HEK293 (cell line): ENCODE measurements around the gene PI4KB.

Source experiments
- CTCF ChIA-PET: fragments of 350-600 bp; formaldehyde crosslinking; extraction: SDS; loops from one replicate; lab custom pipeline; 2021; ENCODE audit warnings: antibody characterized with exemption; lab: Yijun Ruan, JAX
- POLR2A ChIA-PET: fragments of 300-600 bp; formaldehyde crosslinking; extraction: SDS; loops from one replicate; lab custom pipeline; 2020; ENCODE audit warnings: antibody characterized with exemption, inconsistent platforms; lab: Yijun Ruan, JAX
- H3K27ac ChIP-seq: fragments of 200-500 bp; sonication (Bioruptor generic); 2 replicates; pipeline ENCODE4 v1.5.1; 2014; ENCODE audit warnings: low read depth, low read length, control low read depth, inconsistent platforms; ENCODE audit errors: extremely low read depth
- H3K36me3 ChIP-seq, 2 experiments: fragments of 200-500 bp in 1 of 2; sonication (Bioruptor generic) in 1 of 2; 1 replicate in 1 of 2; 2 replicates in 1 of 2; pipeline ENCODE4 v1.5.1; 2014 to 2017; ENCODE audit warnings: inconsistent platforms in 2 of 2, low read length in 2 of 2; ENCODE audit not compliant: control insufficient read depth in 2 of 2, insufficient read depth in 1 of 2
- H3K4me1 ChIP-seq: fragments of 200-500 bp; sonication (Bioruptor generic); 2 replicates; pipeline ENCODE4 v1.5.1; 2014; ENCODE audit warnings: mild to moderate bottlenecking, low read length, inconsistent platforms; ENCODE audit not compliant: control insufficient read depth, insufficient read depth
- H3K4me3 ChIP-seq: 2 replicates; pipeline ENCODE4 v1.5.1; 2011; ENCODE audit warnings: low read depth, mild to moderate bottlenecking, control low read depth, low read length, moderate library complexity
- H3K9me3 ChIP-seq: fragments of 200-500 bp; sonication (Bioruptor generic); 2 replicates; pipeline ENCODE4 v1.5.1; 2014; ENCODE audit warnings: low read depth, low read length, inconsistent platforms; ENCODE audit not compliant: control insufficient read depth, insufficient read depth
- BCL6B ChIP-seq: fragments of 450-650 bp; formaldehyde crosslinking; IDR thresholded peaks from 2 replicates; pipeline ENCODE4 v1.5.1; 2017; ENCODE audit warnings: missing biosample characterization, missing genetic modification characterization
- GFI1B ChIP-seq: fragments of 450-650 bp; formaldehyde crosslinking; IDR thresholded peaks from 2 replicates; pipeline ENCODE4 v1.5.1; 2016; ENCODE audit warnings: missing biosample characterization, missing genetic modification characterization
- IKZF3 ChIP-seq: fragments of 450-650 bp; IDR thresholded peaks from 2 replicates; pipeline ENCODE4 v1.5.0; 2018; ENCODE audit warnings: missing biosample characterization, mild to moderate bottlenecking, missing genetic modification characterization, moderate library complexity
- KLF9 ChIP-seq: fragments of 450-650 bp; formaldehyde crosslinking; IDR thresholded peaks from 2 replicates; pipeline ENCODE4 v1.5.1; 2016; ENCODE audit warnings: missing biosample characterization, missing genetic modification characterization, low read depth
- MYNN ChIP-seq: fragments of 450-650 bp; formaldehyde crosslinking; IDR thresholded peaks from 2 replicates; pipeline ENCODE4 v1.5.1; 2016; ENCODE audit warnings: missing biosample characterization, missing genetic modification characterization, borderline replicate concordance
- OSR2 ChIP-seq: fragments of 450-650 bp; formaldehyde crosslinking; IDR thresholded peaks from 2 replicates; pipeline ENCODE4 v1.5.1; 2016; ENCODE audit warnings: missing biosample characterization, missing genetic modification characterization
- SP7 ChIP-seq: fragments of 450-650 bp; formaldehyde crosslinking; IDR thresholded peaks from 2 replicates; pipeline ENCODE4 v1.5.1; 2016; ENCODE audit warnings: missing biosample characterization, missing genetic modification characterization
- TSHZ1 ChIP-seq: fragments of 450-650 bp; formaldehyde crosslinking; IDR thresholded peaks from 2 replicates; pipeline ENCODE4 v1.5.1; 2016; ENCODE audit warnings: missing biosample characterization, missing genetic modification characterization, borderline replicate concordance
- ZBTB44 ChIP-seq: fragments of 450-650 bp; IDR thresholded peaks from 2 replicates; pipeline ENCODE4 v1.5.1; 2018; ENCODE audit warnings: missing biosample characterization, mild to moderate bottlenecking, missing genetic modification characterization
- ZFHX2 ChIP-seq: fragments of 450-650 bp; formaldehyde crosslinking; conservative IDR thresholded peaks from 2 replicates; pipeline ENCODE4 v1.5.1; 2016; ENCODE audit warnings: missing biosample characterization, missing genetic modification characterization
- ZIC2 ChIP-seq: fragments of 450-650 bp; formaldehyde crosslinking; IDR thresholded peaks from 2 replicates; pipeline ENCODE4 v1.5.1; 2016; ENCODE audit warnings: missing biosample characterization, missing genetic modification characterization
- ZNF132 ChIP-seq: fragments of 450-650 bp; formaldehyde crosslinking; IDR thresholded peaks from 2 replicates; pipeline ENCODE4 v1.5.1; 2017; ENCODE audit warnings: missing biosample characterization, missing genetic modification characterization, borderline replicate concordance
- ZNF2 ChIP-seq: fragments of 450-650 bp; formaldehyde crosslinking; IDR thresholded peaks from 2 replicates; pipeline ENCODE4 v1.5.1; 2016; ENCODE audit warnings: missing biosample characterization, missing genetic modification characterization
- ZNF324 ChIP-seq: fragments of 450-650 bp; formaldehyde crosslinking; IDR thresholded peaks from 2 replicates; pipeline ENCODE4 v1.5.1; 2016; ENCODE audit warnings: missing biosample characterization, missing genetic modification characterization
- ZNF394 ChIP-seq: fragments of 450-650 bp; formaldehyde crosslinking; IDR thresholded peaks from 2 replicates; pipeline ENCODE4 v1.5.1; 2016; ENCODE audit warnings: missing biosample characterization, missing genetic modification characterization, mild to moderate bottlenecking, moderate library complexity, borderline replicate concordance
- ZNF398 ChIP-seq: fragments of 450-650 bp; formaldehyde crosslinking; IDR thresholded peaks from 2 replicates; pipeline ENCODE4 v1.5.1; 2017; ENCODE audit warnings: missing biosample characterization, missing genetic modification characterization
- ZNF416 ChIP-seq: fragments of 450-650 bp; formaldehyde crosslinking; IDR thresholded peaks from 2 replicates; pipeline ENCODE4 v1.5.1; 2016; ENCODE audit warnings: missing biosample characterization, missing genetic modification characterization
- ZNF501 ChIP-seq: fragments of 450-650 bp; formaldehyde crosslinking; IDR thresholded peaks from 2 replicates; pipeline ENCODE4 v1.5.1; 2016; ENCODE audit warnings: missing biosample characterization, missing genetic modification characterization
- ZNF544 ChIP-seq: fragments of 450-650 bp; formaldehyde crosslinking; IDR thresholded peaks from 2 replicates; pipeline ENCODE4 v1.5.0; 2017; ENCODE audit warnings: missing biosample characterization, missing genetic modification characterization
- ZNF610 ChIP-seq: fragments of 450-650 bp; formaldehyde crosslinking; IDR thresholded peaks from 2 replicates; pipeline ENCODE4 v1.5.1; 2016; ENCODE audit warnings: missing biosample characterization, missing genetic modification characterization, borderline replicate concordance
- ZNF658 ChIP-seq: fragments of 450-650 bp; formaldehyde crosslinking; IDR thresholded peaks from 2 replicates; pipeline ENCODE4; 2016; ENCODE audit warnings: missing biosample characterization, missing genetic modification characterization
- ZNF843 ChIP-seq: fragments of 450-650 bp; formaldehyde crosslinking; IDR thresholded peaks from 2 replicates; pipeline ENCODE4 v1.5.1; 2016; ENCODE audit warnings: missing biosample characterization, missing genetic modification characterization
- ZSCAN23 ChIP-seq: fragments of 450-650 bp; formaldehyde crosslinking; IDR thresholded peaks from 2 replicates; pipeline ENCODE4 v1.5.1; 2016; ENCODE audit warnings: missing biosample characterization, missing genetic modification characterization
- TF ChIP-seq, protein P1 (sequence below): fragments of 450-650 bp; formaldehyde crosslinking; IDR thresholded peaks from 2 replicates; pipeline ENCODE4 v1.5.1; 2016; ENCODE audit warnings: missing biosample characterization, missing genetic modification characterization

The PI4KB gene

DNA sequence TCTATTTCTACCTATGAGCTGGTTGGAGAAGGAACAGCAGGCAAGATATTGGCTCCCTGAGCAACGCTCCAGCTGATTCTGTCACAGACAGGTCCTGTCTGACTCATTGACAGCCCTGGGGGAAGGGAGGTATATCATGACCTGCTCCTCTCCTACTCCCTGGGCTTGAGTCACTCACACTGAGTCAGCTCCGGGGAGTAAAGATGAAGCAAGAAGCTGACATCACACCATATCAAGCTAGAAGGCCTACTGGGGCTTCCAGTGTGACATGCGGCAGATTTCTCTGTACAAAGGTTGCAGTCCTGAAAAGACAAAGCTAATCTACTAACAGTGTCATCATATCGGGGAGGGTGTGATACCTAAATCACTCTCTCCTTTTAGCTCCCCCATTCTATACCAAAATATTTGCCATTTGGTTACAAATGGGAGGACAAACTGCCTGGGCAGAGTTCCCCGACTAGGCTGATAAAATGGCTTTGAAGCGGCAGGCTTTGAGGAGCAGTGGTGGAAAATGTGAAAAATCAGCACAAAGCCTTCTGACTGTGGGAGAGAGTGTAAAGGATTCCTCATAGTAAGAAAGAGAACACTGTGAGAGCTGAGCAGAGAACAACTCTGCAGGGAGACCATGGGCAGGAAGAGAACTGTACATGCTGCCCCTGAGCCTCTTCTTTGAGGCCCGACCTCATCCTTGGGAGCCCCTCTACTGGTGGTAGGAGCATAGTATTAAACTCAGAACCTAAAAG is 15.5 kb downstream of the PI4KB start (continued):
- no peak for TF ChIP-seq ZNF658
- no peak for TF ChIP-seq ZNF416
- peak; percentile 67 for TF ChIP-seq OSR2 (tag by site-specific recombination)
- TF ChIP-seq ZSCAN23, result 0 out of 2 replicates have a peak, but pooled peaks have one; percentile 61
- peak; percentile 90 for TF ChIP-seq ZNF394 (tag by site-specific recombination)
- no peak for TF ChIP-seq MYNN
- peak; percentile 79; the same call in 1 of the 2 replicates for TF ChIP-seq IKZF3 (tag by site-specific recombination)
- TF ChIP-seq KLF9 (tag by site-specific recombination), result peak; percentile 16; the same call in 1 of the 2 replicates
- peak; percentile 92 for TF ChIP-seq TSHZ1 (tag by site-specific recombination)
- TF ChIP-seq ZNF2 (tag by site-specific recombination), result peak; percentile 45; the same call in 1 of the 2 replicates
- no peak for TF ChIP-seq ZNF132
- TF ChIP-seq ZNF398 (tag by site-specific recombination), result peak; percentile 66
- TF ChIP-seq ZFHX2, result 0 out of 2 replicates have a peak, but pooled peaks have one; percentile 18
- TF ChIP-seq ZNF610 (tag by site-specific recombination), result no peak
- peak; percentile 93 for TF ChIP-seq ZNF324
- no peak for TF ChIP-seq ZBTB44 (tag by site-specific recombination)
- peak; percentile 35; the same call in 1 of the 2 replicates for TF ChIP-seq ZNF843 (tag by site-specific recombination)
- TF ChIP-seq SP7, result peak; percentile 94

DNA sequence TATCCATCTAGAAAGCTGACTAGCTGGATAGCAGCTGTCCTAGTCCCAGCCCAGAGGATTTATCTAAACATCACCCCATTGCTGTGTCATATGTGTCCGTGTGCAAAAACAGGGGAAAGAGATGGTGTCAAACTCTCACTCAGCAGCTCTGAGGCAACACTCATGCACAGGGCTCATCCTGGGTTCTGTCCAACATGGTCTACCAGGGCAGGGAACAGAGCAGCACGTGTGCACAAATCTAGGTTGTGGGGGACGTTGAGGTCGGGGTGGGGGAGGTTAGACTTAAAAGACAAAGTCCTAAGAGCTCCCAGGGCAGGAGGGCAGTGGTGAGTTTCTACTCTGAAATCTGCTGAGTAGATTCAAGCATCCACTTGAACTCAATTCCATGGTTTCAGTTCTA is 16.2 kb downstream of the PI4KB start:
- POLR2A ChIA-PET, result interaction anchor here (0.5 to 5.0 kb wide), 8 partner anchors 10 to 82 kb away, joined by 3 to 56 read pairs (median 6); partner anchors contain the start of genes PI4KB and ZNF687
- TF ChIP-seq ZNF501, result no peak
- no peak for TF ChIP-seq BCL6B
- no peak for TF ChIP-seq GFI1B
- TF ChIP-seq ZBTB44 (tag by site-specific recombination), result no peak
- no peak for TF ChIP-seq ZNF544 (tag by site-specific recombination)
- TF ChIP-seq ZIC2 (tag by site-specific recombination), result no peak
- TF ChIP-seq, protein P1, sequence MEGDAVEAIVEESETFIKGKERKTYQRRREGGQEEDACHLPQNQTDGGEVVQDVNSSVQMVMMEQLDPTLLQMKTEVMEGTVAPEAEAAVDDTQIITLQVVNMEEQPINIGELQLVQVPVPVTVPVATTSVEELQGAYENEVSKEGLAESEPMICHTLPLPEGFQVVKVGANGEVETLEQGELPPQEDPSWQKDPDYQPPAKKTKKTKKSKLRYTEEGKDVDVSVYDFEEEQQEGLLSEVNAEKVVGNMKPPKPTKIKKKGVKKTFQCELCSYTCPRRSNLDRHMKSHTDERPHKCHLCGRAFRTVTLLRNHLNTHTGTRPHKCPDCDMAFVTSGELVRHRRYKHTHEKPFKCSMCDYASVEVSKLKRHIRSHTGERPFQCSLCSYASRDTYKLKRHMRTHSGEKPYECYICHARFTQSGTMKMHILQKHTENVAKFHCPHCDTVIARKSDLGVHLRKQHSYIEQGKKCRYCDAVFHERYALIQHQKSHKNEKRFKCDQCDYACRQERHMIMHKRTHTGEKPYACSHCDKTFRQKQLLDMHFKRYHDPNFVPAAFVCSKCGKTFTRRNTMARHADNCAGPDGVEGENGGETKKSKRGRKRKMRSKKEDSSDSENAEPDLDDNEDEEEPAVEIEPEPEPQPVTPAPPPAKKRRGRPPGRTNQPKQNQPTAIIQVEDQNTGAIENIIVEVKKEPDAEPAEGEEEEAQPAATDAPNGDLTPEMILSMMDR (tag by site-specific recombination), result no peak

More for the DNA sequence above, 16.2 kb downstream of the PI4KB start:
- H3K9me3 ChIP-seq, result no peaks in the 10 kb centered on the region
- H3K4me3 ChIP-seq, result no peak overlapping the region
- no peaks in the 10 kb centered on the region for H3K4me1 ChIP-seq
- CTCF ChIA-PET, result interaction anchor here (0.7 to 12.7 kb wide), 4 partner anchors 10 to 114 kb away, joined by 7 to 88 read pairs (median 26); partner anchors contain the start of gene PI4KB
- peak overlapping the region; percentile 7; the same call in 1 of the 2 replicates for H3K27ac ChIP-seq
- peaks cover 14 to 97% of the 10 kb centered on the region in 2 experiments for H3K36me3 ChIP-seq
